WTC11 (cell line): ENCODE data around the gene TSG101. TPM values are rescaled to one million over a fixed set of nuclear protein-coding genes. Genes with fewer than 3 reads are reported as not detected.

Experiments used
- ATAC-seq: fragments of 200-7000 bp; cut with Tn5 transposase; 2 replicates; pipeline ENCODE4 v1.10.0; 2021; ENCODE audit warnings: mild to moderate bottlenecking, moderate library complexity
- CTCF ChIA-PET: fragments of 300-600 bp; sonication (Branson Sonifier 250); formaldehyde crosslinking; loops from one replicate; lab custom pipeline; 2021; ENCODE audit warnings: antibody characterized with exemption; lab: Charles Lee
- POLR2A ChIA-PET: fragments of 350-600 bp; sonication (Branson Sonifier 250); formaldehyde crosslinking; loops from one replicate; lab custom pipeline; 2021; ENCODE audit warnings: antibody characterized with exemption; lab: Charles Lee
- DNase-seq: peaks from one replicate; pipeline ENCODE4 v3.0.0; 2021; ENCODE audit warnings: low spot score
- H3K27ac Mint-ChIP-seq: 2 replicates; pipeline ENCODE4 v1.8.0; 2021; ENCODE audit warnings: mixed read lengths
- H3K27me3 Mint-ChIP-seq: 2 replicates; pipeline ENCODE4 v1.8.0; 2021; ENCODE audit warnings: low read depth, mild to moderate bottlenecking, moderate library complexity, mixed read lengths
- H3K36me3 Mint-ChIP-seq: 2 replicates; pipeline ENCODE4 v1.8.0; 2021; ENCODE audit warnings: mixed read lengths
- H3K4me1 Mint-ChIP-seq: 2 replicates; pipeline ENCODE4 v1.8.0; 2022; ENCODE audit warnings: mixed read lengths
- H3K4me3 Mint-ChIP-seq: 2 replicates; pipeline ENCODE4 v1.8.0; 2021; ENCODE audit warnings: mild to moderate bottlenecking, moderate library complexity, mixed read lengths
- H3K9me3 Mint-ChIP-seq: 2 replicates; pipeline ENCODE4 v1.8.0; 2021; ENCODE audit warnings: mixed read lengths
- CREM ChIP-seq: sonication (generic); formaldehyde crosslinking; IDR thresholded peaks from 2 replicates; pipeline ENCODE4 v1.8.1; 2022; ENCODE audit warnings: mild to moderate bottlenecking, missing genetic modification reagents, moderate library complexity
- ELF4 ChIP-seq: sonication (generic); formaldehyde crosslinking; IDR thresholded peaks from 2 replicates; pipeline ENCODE4 v1.8.1; 2022; ENCODE audit warnings: low read depth, mild to moderate bottlenecking, moderate library complexity, missing genetic modification reagents
- ETV6 ChIP-seq: sonication (generic); formaldehyde crosslinking; IDR thresholded peaks from 2 replicates; pipeline ENCODE4 v1.8.1; 2022; ENCODE audit warnings: mild to moderate bottlenecking, missing genetic modification reagents
- JAZF1 ChIP-seq: fragments of 250-450 bp; sonication (Bioruptor Pico); IDR thresholded peaks from 2 replicates; pipeline ENCODE4 v1.9.0; 2021; ENCODE audit warnings: moderate library complexity, mild to moderate bottlenecking, inconsistent platforms
- OVOL2 ChIP-seq: fragments of 250-450 bp; sonication (Bioruptor Pico); IDR thresholded peaks from 2 replicates; pipeline ENCODE4 v1.9.0; 2021; ENCODE audit warnings: mild to moderate bottlenecking, borderline replicate concordance
- RORB ChIP-seq: fragments of 250-450 bp; sonication (Bioruptor Pico); IDR thresholded peaks from 2 replicates; pipeline ENCODE4 v1.9.0; 2021; ENCODE audit warnings: mild to moderate bottlenecking
- SMAD3 ChIP-seq: sonication (generic); formaldehyde crosslinking; IDR thresholded peaks from 2 replicates; pipeline ENCODE4 v1.8.0; 2022; ENCODE audit warnings: missing genetic modification reagents, mild to moderate bottlenecking, borderline replicate concordance
- TEAD1 ChIP-seq: sonication (generic); formaldehyde crosslinking; IDR thresholded peaks from 2 replicates; pipeline ENCODE4 v1.8.0; 2022; ENCODE audit warnings: mild to moderate bottlenecking, missing genetic modification reagents
- ZNF219 ChIP-seq: sonication (generic); formaldehyde crosslinking; IDR thresholded peaks from 2 replicates; pipeline ENCODE4 v1.8.0; 2023; ENCODE audit warnings: missing genetic modification reagents, mild to moderate bottlenecking, borderline replicate concordance
- ZNF263 ChIP-seq: sonication (generic); formaldehyde crosslinking; IDR thresholded peaks from 2 replicates; pipeline ENCODE4 v1.8.1; 2022; ENCODE audit warnings: low read depth, mild to moderate bottlenecking, moderate library complexity, missing genetic modification reagents
- ZNF396 ChIP-seq: fragments of 250-450 bp; sonication (Bioruptor Pico); IDR thresholded peaks from 2 replicates; pipeline ENCODE4 v1.8.0; 2021; ENCODE audit warnings: mild to moderate bottlenecking, moderate library complexity, borderline replicate concordance
- ZNF532 ChIP-seq: fragments of 250-450 bp; sonication (Bioruptor Pico); IDR thresholded peaks from 2 replicates; pipeline ENCODE4 v1.9.0; 2021; ENCODE audit warnings: mild to moderate bottlenecking, borderline replicate concordance
- total RNA-seq: library from RNA; stranded (reverse); gene quantifications from 3 replicates; pipeline ENCODE4 v1.2.3, GENCODE V29; 2021
- TF ChIP-seq, protein P1 (sequence below): sonication (generic); formaldehyde crosslinking; IDR thresholded peaks from 2 replicates; pipeline ENCODE4 v1.8.0; 2023; ENCODE audit warnings: missing genetic modification reagents, mild to moderate bottlenecking, borderline replicate concordance
- TF ChIP-seq, protein P2 (sequence below): sonication (generic); formaldehyde crosslinking; IDR thresholded peaks from 2 replicates; pipeline ENCODE4 v1.8.1; 2022; ENCODE audit warnings: low read depth, missing genetic modification reagents, borderline replicate concordance
- TF ChIP-seq, protein P3 (sequence below): fragments of 250-450 bp; sonication (Bioruptor Pico); IDR thresholded peaks from 2 replicates; pipeline ENCODE4 v1.9.0; 2021; ENCODE audit warnings: mild to moderate bottlenecking

TSG101 gene
- total RNA-seq, 1 experiment from 2014 or later: 41.7 TPM

DNA sequence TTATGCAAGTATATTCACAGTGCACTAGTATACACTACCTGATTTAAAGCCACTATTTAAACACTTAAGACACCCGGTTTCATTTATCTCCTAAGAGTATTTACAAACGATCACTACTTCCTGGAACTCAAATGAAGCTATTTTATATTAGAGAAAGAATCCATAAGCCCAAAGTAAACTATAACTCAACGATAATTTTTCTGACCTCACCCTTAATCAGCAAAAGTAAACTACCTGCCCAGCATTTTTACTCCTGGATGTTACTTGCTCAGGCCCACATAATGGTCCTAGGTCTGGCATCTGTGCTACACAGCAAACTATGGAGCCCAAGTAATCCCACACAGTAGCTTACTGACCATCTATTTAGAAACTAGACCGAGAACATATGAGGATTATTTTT lies 33.4 kb downstream of the TSG101 start (continued):
- TF ChIP-seq, protein P1, sequence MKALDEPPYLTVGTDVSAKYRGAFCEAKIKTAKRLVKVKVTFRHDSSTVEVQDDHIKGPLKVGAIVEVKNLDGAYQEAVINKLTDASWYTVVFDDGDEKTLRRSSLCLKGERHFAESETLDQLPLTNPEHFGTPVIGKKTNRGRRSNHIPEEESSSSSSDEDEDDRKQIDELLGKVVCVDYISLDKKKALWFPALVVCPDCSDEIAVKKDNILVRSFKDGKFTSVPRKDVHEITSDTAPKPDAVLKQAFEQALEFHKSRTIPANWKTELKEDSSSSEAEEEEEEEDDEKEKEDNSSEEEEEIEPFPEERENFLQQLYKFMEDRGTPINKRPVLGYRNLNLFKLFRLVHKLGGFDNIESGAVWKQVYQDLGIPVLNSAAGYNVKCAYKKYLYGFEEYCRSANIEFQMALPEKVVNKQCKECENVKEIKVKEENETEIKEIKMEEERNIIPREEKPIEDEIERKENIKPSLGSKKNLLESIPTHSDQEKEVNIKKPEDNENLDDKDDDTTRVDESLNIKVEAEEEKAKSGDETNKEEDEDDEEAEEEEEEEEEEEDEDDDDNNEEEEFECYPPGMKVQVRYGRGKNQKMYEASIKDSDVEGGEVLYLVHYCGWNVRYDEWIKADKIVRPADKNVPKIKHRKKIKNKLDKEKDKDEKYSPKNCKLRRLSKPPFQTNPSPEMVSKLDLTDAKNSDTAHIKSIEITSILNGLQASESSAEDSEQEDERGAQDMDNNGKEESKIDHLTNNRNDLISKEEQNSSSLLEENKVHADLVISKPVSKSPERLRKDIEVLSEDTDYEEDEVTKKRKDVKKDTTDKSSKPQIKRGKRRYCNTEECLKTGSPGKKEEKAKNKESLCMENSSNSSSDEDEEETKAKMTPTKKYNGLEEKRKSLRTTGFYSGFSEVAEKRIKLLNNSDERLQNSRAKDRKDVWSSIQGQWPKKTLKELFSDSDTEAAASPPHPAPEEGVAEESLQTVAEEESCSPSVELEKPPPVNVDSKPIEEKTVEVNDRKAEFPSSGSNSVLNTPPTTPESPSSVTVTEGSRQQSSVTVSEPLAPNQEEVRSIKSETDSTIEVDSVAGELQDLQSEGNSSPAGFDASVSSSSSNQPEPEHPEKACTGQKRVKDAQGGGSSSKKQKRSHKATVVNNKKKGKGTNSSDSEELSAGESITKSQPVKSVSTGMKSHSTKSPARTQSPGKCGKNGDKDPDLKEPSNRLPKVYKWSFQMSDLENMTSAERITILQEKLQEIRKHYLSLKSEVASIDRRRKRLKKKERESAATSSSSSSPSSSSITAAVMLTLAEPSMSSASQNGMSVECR (CRISPR knock-in tag): no peak

- no peaks in the 10 kb centered on the region for H3K9me3 Mint-ChIP-seq
- no peak overlapping the region for H3K4me3 Mint-ChIP-seq
- no peak overlapping the region for H3K27ac Mint-ChIP-seq
- no peaks in the 10 kb centered on the region for H3K4me1 Mint-ChIP-seq
- ChIA-PET POLR2A (no interaction called here), CTCF (no interaction called here)
- H3K27me3 Mint-ChIP-seq: no peaks in the 10 kb centered on the region
- TF ChIP-seq ZNF263 (CRISPR knock-in tag) (no peak), ETV6 (CRISPR knock-in tag) (no peak), OVOL2 (CRISPR knock-in tag) (no peak), CREM (CRISPR knock-in tag) (no peak), SMAD3 (CRISPR knock-in tag) (no peak), ZNF396 (no peak), ZNF219 (CRISPR knock-in tag) (no peak), JAZF1 (CRISPR knock-in tag) (no peak), ZNF532 (CRISPR knock-in tag) (no peak), RORB (CRISPR knock-in tag) (no peak), ELF4 (CRISPR knock-in tag) (no peak), TEAD1 (CRISPR knock-in tag) (no peak)
- TF ChIP-seq, protein P2, sequence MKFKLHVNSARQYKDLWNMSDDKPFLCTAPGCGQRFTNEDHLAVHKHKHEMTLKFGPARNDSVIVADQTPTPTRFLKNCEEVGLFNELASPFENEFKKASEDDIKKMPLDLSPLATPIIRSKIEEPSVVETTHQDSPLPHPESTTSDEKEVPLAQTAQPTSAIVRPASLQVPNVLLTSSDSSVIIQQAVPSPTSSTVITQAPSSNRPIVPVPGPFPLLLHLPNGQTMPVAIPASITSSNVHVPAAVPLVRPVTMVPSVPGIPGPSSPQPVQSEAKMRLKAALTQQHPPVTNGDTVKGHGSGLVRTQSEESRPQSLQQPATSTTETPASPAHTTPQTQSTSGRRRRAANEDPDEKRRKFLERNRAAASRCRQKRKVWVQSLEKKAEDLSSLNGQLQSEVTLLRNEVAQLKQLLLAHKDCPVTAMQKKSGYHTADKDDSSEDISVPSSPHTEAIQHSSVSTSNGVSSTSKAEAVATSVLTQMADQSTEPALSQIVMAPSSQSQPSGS (CRISPR knock-in tag): no peak
- TF ChIP-seq, protein P3, sequence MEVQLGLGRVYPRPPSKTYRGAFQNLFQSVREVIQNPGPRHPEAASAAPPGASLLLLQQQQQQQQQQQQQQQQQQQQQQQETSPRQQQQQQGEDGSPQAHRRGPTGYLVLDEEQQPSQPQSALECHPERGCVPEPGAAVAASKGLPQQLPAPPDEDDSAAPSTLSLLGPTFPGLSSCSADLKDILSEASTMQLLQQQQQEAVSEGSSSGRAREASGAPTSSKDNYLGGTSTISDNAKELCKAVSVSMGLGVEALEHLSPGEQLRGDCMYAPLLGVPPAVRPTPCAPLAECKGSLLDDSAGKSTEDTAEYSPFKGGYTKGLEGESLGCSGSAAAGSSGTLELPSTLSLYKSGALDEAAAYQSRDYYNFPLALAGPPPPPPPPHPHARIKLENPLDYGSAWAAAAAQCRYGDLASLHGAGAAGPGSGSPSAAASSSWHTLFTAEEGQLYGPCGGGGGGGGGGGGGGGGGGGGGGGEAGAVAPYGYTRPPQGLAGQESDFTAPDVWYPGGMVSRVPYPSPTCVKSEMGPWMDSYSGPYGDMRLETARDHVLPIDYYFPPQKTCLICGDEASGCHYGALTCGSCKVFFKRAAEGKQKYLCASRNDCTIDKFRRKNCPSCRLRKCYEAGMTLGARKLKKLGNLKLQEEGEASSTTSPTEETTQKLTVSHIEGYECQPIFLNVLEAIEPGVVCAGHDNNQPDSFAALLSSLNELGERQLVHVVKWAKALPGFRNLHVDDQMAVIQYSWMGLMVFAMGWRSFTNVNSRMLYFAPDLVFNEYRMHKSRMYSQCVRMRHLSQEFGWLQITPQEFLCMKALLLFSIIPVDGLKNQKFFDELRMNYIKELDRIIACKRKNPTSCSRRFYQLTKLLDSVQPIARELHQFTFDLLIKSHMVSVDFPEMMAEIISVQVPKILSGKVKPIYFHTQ (CRISPR knock-in tag): no peak
- peaks cover 12% of the 10 kb centered on the region; the same call in 1 of the 2 replicates for H3K36me3 Mint-ChIP-seq
- DNase-seq (no peak), ATAC-seq (no peak)
These were observed 33.9 kb downstream of the TSG101 start for GRCh38 chr11:18492888-18493287.
